ENCODE measurements around the gene SPRED3.
"Not testable (repeated sequence)": the region's sequence is repeated elsewhere in the genome, so short reads cannot be mapped to it uniquely, and the experiment has no call there.

SPRED3 gene

GRCh38 chr19:38388349-38389100, at the start of gene SPRED3:
Gene SPRED3, plus strand, starts transcription at chr19:38388697. Its CDS starts 1,606 bp downstream, at chr19:38390303.
- no peak for TF ChIP-seq CTCF (IDR thresholded peaks at IDR 0.05; ENCODE audit: extremely low read depth, missing control alignments)
- no peak for DNase-seq (ENCODE audit: low spot score)

- not testable (repeated sequence) for DNase-seq (ENCODE audit: low spot score)
Measured at GRCh38 chr19:38339011-38339410, 49.5 kb upstream of the SPRED3 start.

GRCh38 chr19:38340927-38341326, 47.6 kb upstream of the SPRED3 start:
- DNase-seq (ENCODE audit: low spot score) = no peak
- TF ChIP-seq CTCF (IDR thresholded peaks at IDR 0.05; ENCODE audit: extremely low read depth, missing control alignments) = no peak

- TF ChIP-seq CTCF (IDR thresholded peaks at IDR 0.05; ENCODE audit: extremely low read depth, missing control alignments) = no peak
- DNase-seq (ENCODE audit: low spot score) = no peak
Measured at GRCh38 chr19:38346837-38347236, 41.7 kb upstream of the SPRED3 start.

GRCh38 chr19:38350883-38351282, 37.6 kb upstream of the SPRED3 start:
- no peak for DNase-seq (ENCODE audit: low spot score)
- TF ChIP-seq CTCF (IDR thresholded peaks at IDR 0.05; ENCODE audit: extremely low read depth, missing control alignments) = no peak

GRCh38 chr19:38351865-38352395, 36.6 kb upstream of the SPRED3 start:
- TF ChIP-seq CTCF (IDR thresholded peaks at IDR 0.05; ENCODE audit: extremely low read depth, missing control alignments) = no peak
- no peak for DNase-seq (ENCODE audit: low spot score)

- no peak for TF ChIP-seq CTCF (IDR thresholded peaks at IDR 0.05; ENCODE audit: extremely low read depth, missing control alignments)
- DNase-seq (ENCODE audit: low spot score) = no peak
Measured at GRCh38 chr19:38352611-38353010, 35.9 kb upstream of the SPRED3 start.

Data from GM20000 (cell line).